HepG2 (cell line): ENCODE data around the gene TM4SF20. TPM values are rescaled to one million over a fixed set of nuclear protein-coding genes. Genes with fewer than 3 reads are reported as not detected.
A peak's percentile ranks its signal among the peaks of the same experiment; 100 is the strongest.

Experiments used
- ADNP ChIP-seq: sonication (generic); formaldehyde crosslinking; IDR thresholded peaks from 2 replicates; pipeline ENCODE4 v1.4.0; 2020; ENCODE audit warnings: missing genetic modification reagents
- CC2D1A ChIP-seq: sonication (generic); formaldehyde crosslinking; IDR thresholded peaks from 2 replicates; pipeline ENCODE4 v1.8.1; 2023; ENCODE audit warnings: mild to moderate bottlenecking, missing genetic modification reagents
- FOXO4 ChIP-seq: sonication (generic); formaldehyde crosslinking; conservative IDR thresholded peaks from 2 replicates; pipeline ENCODE4 v1.8.1; 2023; ENCODE audit warnings: missing genetic modification reagents
- GZF1 ChIP-seq: sonication (generic); formaldehyde crosslinking; IDR thresholded peaks from 2 replicates; pipeline ENCODE4 v1.5.1; 2020; ENCODE audit warnings: mild to moderate bottlenecking, missing genetic modification reagents
- HHEX ChIP-seq: IDR thresholded peaks from 2 replicates; pipeline ENCODE4 v1.6.1; 2016; ENCODE audit warnings: control low read depth
- HMG20B ChIP-seq: conservative IDR thresholded peaks from 2 replicates; pipeline ENCODE4 v1.6.1; 2016; ENCODE audit warnings: missing genetic modification reagents, missing compliant biosample characterization
- HMGXB3 ChIP-seq: sonication (generic); formaldehyde crosslinking; IDR thresholded peaks from 2 replicates; pipeline ENCODE4 v1.4.0; 2020; ENCODE audit warnings: missing genetic modification reagents, borderline replicate concordance
- MTF1 ChIP-seq: sonication (generic); formaldehyde crosslinking; IDR thresholded peaks from 2 replicates; pipeline ENCODE4 v1.5.0; 2020; ENCODE audit warnings: missing genetic modification reagents
- PHF21A ChIP-seq: sonication (generic); formaldehyde crosslinking; IDR thresholded peaks from 2 replicates; pipeline ENCODE4 v1.5.0; 2020; ENCODE audit warnings: mild to moderate bottlenecking, missing genetic modification reagents
- PHF5A ChIP-seq: IDR thresholded peaks from one replicate; pipeline ENCODE4 v1.6.1; 2018; ENCODE audit warnings: low read depth, missing genetic modification reagents; ENCODE audit not compliant: unreplicated experiment
- POLR2A ChIP-seq, 2 experiments: IDR thresholded peaks; 2 replicates each; pipeline ENCODE4 v1.6.1; 2011; ENCODE audit warnings: low read depth in 2 of 2, low read length in 2 of 2, mild to moderate bottlenecking in 1 of 2, moderate library complexity in 1 of 2; ENCODE audit not compliant: insufficient read depth in 1 of 2
- SMAD1 ChIP-seq: sonication (generic); formaldehyde crosslinking; IDR thresholded peaks from 2 replicates; pipeline ENCODE4 v1.4.0; 2020; ENCODE audit warnings: missing genetic modification reagents, low read depth, mild to moderate bottlenecking, borderline replicate concordance
- UBTF ChIP-seq: sonication (generic); formaldehyde crosslinking; IDR thresholded peaks from 2 replicates; pipeline ENCODE4 v1.4.0; 2020; ENCODE audit warnings: mild to moderate bottlenecking, missing genetic modification reagents
- ZFP41 ChIP-seq: sonication (generic); formaldehyde crosslinking; IDR thresholded peaks from 2 replicates; pipeline ENCODE4 v1.4.0; 2020; ENCODE audit warnings: mild to moderate bottlenecking, missing genetic modification reagents, borderline replicate concordance
- ZNF274 ChIP-seq: sonication (generic); formaldehyde crosslinking; IDR thresholded peaks from 2 replicates; pipeline ENCODE4 v1.5.1; 2020; ENCODE audit warnings: mild to moderate bottlenecking, missing genetic modification reagents
- ZNF326 ChIP-seq: sonication (generic); formaldehyde crosslinking; IDR thresholded peaks from 2 replicates; pipeline ENCODE4 v1.4.0; 2020; ENCODE audit warnings: missing genetic modification reagents, borderline replicate concordance
- ZNF558 ChIP-seq: sonication (generic); formaldehyde crosslinking; IDR thresholded peaks from 2 replicates; pipeline ENCODE4 v1.9.0; 2022; ENCODE audit warnings: mild to moderate bottlenecking, missing genetic modification reagents, borderline replicate concordance
- ZNF580 ChIP-seq: IDR thresholded peaks from 2 replicates; pipeline ENCODE4 v1.6.1; 2016; ENCODE audit warnings: low read depth, borderline replicate concordance
- ZNF670 ChIP-seq: sonication (generic); formaldehyde crosslinking; IDR thresholded peaks from 2 replicates; pipeline ENCODE4 v1.8.0; 2022; ENCODE audit warnings: mild to moderate bottlenecking, missing genetic modification reagents, borderline replicate concordance
- ZNF777 ChIP-seq: sonication (generic); formaldehyde crosslinking; IDR thresholded peaks from 2 replicates; pipeline ENCODE4 v1.4.0; 2020; ENCODE audit warnings: missing genetic modification reagents
- ZSCAN30 ChIP-seq: sonication (generic); formaldehyde crosslinking; IDR thresholded peaks from 2 replicates; pipeline ENCODE4 v1.5.0; 2020; ENCODE audit warnings: mild to moderate bottlenecking, missing genetic modification reagents
- polyA plus RNA-seq, 8 experiments: library from polyadenylated mRNA; depleted of rRNA in 3 of 8; stranded (reverse) in 7 of 8; unstranded in 1 of 8; fragments of >200 nt; fragmentation: Illumina TruSeq in 4 of 8; extraction: Trizol in 4 of 8; gene quantifications; 2 replicates each; pipeline versions ENCODE4 v1.2.1 to v1.2.3, GENCODE V29; 2011 to 2016; ENCODE audit warnings: low read depth in 4 of 8, missing spikeins in 1 of 8, mixed read lengths in 1 of 8; ENCODE audit not compliant: insufficient read depth in 1 of 8
- total RNA-seq, 5 experiments: library from RNA; depleted of rRNA; stranded (reverse); fragments of >200 nt; fragmentation: Illumina TruSeq; extraction: Trizol; gene quantifications; 2 replicates each; pipeline ENCODE4 v1.2.3, GENCODE V29; 2016; ENCODE audit warnings: low read depth in 1 of 5

The TM4SF20 gene
- total and polyA plus RNA-seq, 2 of the 13 experiments (the other 11 are each of a cell fraction or from before 2014, with no cell fraction given): not detected

GRCh38 chr2:227324995-227325838 is 53.9 kb downstream of the TM4SF20 start, which contains the start of gene MFF (continued):
- TF ChIP-seq ZSCAN30 (CRISPR knock-in tag): peak; percentile 88; the same call in 1 of the 2 replicates
- peak; percentile 89; the same call in 1 of the 2 replicates for TF ChIP-seq ZNF670 (CRISPR knock-in tag)
- TF ChIP-seq HMGXB3 (CRISPR knock-in tag): peak; percentile 93; the same call in 1 of the 2 replicates
- TF ChIP-seq ZNF326 (CRISPR knock-in tag): no peak
- peak; percentile 56; the same call in 1 of the 2 replicates for TF ChIP-seq HMG20B (CRISPR knock-in tag)
- TF ChIP-seq ZNF777 (CRISPR knock-in tag): peak; percentile 80
- peak; percentile 91; the same call in 1 of the 2 replicates for TF ChIP-seq ZNF558 (CRISPR knock-in tag)
- peak; percentile 84 for TF ChIP-seq MTF1 (CRISPR knock-in tag)
- peak; percentile 96 for TF ChIP-seq PHF21A (CRISPR knock-in tag)
- TF ChIP-seq ADNP (CRISPR knock-in tag): 0 out of 2 replicates have a peak, but pooled peaks have one; percentile 22
- TF ChIP-seq GZF1 (CRISPR knock-in tag): peak; percentile 77
- TF ChIP-seq SMAD1 (CRISPR knock-in tag): peak; percentile 86; the same call in 1 of the 2 replicates
- peak; percentile 98 for TF ChIP-seq UBTF (CRISPR knock-in tag)
- peak; percentile 94 for TF ChIP-seq ZNF580
- peak; percentile 41; the same call in 1 of the 2 replicates for TF ChIP-seq HHEX (CRISPR knock-in tag)
- TF ChIP-seq CC2D1A (CRISPR knock-in tag): peak; percentile 88; the same call in 1 of the 2 replicates
- 0 out of 2 replicates have a peak, but pooled peaks have one; percentile 58 for TF ChIP-seq FOXO4 (CRISPR knock-in tag)
- peak; percentile 65 for TF ChIP-seq PHF5A (CRISPR knock-in tag)
- peak; percentile 77 to 86 for TF ChIP-seq POLR2A (IDR thresholded peaks at IDR 0.05; ENCODE audit: insufficient read depth in 1 of 2, low read depth in 2 of 2, low read length in 2 of 2)
- peak; percentile 86; the same call in 1 of the 2 replicates for TF ChIP-seq ZFP41 (CRISPR knock-in tag)
- peak; percentile 97 for TF ChIP-seq ZNF274 (CRISPR knock-in tag)
